Measurements from ENCODE around the gene FAM168B. TPM values are rescaled to one million over a fixed set of nuclear protein-coding genes. Genes with fewer than 3 reads are reported as not detected.
A peak's percentile ranks its signal among the peaks of the same experiment; 100 is the strongest.
"Not testable (repeated sequence)": the region's sequence is repeated elsewhere in the genome, so short reads cannot be mapped to it uniquely, and the experiment has no call there.

The FAM168B gene
- total RNA-seq, 2 experiments from 2014 or later: 74.1 to 76.4 TPM

DNA sequence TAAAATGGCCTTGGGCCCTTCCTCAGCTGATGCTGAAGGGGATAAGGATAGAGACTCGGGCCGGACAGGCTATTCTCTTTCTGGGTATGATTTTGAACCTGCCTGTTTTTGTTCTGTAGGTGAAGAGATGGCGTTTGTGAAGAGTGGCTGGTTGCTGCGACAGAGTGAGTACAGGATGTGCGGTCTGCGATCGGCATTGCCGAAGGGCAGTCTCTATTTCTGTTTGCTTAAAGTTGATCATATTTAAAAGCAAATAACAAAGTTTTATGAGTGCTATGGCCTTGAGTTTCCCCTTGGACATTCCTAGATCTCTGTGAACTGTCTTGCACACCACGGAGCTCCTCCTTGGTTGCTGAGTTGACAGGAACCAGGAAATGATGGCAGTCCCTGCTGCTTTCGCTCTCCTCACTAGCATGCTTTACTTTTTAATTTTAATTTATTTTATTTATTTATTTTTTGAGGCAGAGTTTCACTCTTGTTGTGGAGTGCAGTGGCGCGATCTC lies 27.6 kb upstream of the FAM168B start:
- Mint-ChIP-seq H3K4me3 (no peak overlapping the region), H3K9me3 (no peaks in the 10 kb centered on the region), H3K4me1 (ENCODE audit: low read depth) (peaks cover 43% of the 10 kb centered on the region), H3K27me3 (no peaks in the 10 kb centered on the region), H3K36me3 (ENCODE audit: low read depth) (peaks cover 76% of the 10 kb centered on the region), H3K27ac (no peak overlapping the region)
- TF ChIP-seq, protein P1, sequence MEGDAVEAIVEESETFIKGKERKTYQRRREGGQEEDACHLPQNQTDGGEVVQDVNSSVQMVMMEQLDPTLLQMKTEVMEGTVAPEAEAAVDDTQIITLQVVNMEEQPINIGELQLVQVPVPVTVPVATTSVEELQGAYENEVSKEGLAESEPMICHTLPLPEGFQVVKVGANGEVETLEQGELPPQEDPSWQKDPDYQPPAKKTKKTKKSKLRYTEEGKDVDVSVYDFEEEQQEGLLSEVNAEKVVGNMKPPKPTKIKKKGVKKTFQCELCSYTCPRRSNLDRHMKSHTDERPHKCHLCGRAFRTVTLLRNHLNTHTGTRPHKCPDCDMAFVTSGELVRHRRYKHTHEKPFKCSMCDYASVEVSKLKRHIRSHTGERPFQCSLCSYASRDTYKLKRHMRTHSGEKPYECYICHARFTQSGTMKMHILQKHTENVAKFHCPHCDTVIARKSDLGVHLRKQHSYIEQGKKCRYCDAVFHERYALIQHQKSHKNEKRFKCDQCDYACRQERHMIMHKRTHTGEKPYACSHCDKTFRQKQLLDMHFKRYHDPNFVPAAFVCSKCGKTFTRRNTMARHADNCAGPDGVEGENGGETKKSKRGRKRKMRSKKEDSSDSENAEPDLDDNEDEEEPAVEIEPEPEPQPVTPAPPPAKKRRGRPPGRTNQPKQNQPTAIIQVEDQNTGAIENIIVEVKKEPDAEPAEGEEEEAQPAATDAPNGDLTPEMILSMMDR (IDR thresholded peaks at IDR 0.05): no peak
- Histone ChIP-seq H3K27ac (ENCODE audit: low read depth in 1 of 2, low read length in 2 of 2) (no peak overlapping the region), H3K4me3 (ENCODE audit: low read length) (no peak overlapping the region), H3K36me3 (ENCODE audit: insufficient read depth, low read length) (peaks cover 41% of the 10 kb centered on the region), H3K4me1 (ENCODE audit: insufficient read depth, low read length) (no peaks in the 10 kb centered on the region), H3K27me3 (ENCODE audit: control insufficient read depth in 1 of 2, insufficient read depth in 2 of 2, low read length in 2 of 2) (no peaks in the 10 kb centered on the region), H3K9me3 (ENCODE audit: control insufficient read depth in 1 of 2, insufficient read depth in 1 of 2, low read length in 2 of 2) (no peaks in the 10 kb centered on the region)
- DNase-seq (no peak), ATAC-seq (ENCODE audit: poor library complexity) (no peak)
- ChIA-PET CTCF (no interaction called here), POLR2A (no interaction called here)
- intact Hi-C loops (cut with DNase I, micrococcal nuclease): no loop called here

DNA sequence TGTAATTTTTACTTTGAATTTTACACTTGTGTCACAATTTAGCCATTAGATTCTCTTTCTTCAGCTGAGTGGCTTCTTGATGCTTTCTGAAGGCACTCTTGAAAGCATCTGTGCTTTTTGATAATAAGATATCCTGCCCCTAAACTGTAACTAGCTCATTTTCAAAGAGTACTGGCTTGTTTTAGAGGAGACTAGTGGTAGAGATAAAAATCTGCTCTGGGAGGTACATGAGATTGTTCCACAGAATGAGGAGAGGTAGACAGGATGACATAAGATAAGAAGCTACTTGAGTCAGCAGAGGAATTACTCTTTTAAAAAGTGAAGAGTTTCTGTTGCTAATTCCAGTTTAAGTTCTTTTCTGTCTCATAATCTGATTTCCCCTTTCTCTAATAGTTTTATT lies 22.5 kb upstream of the FAM168B start:
- no peaks in the 10 kb centered on the region for H3K9me3 ChIP-seq (ENCODE audit: control insufficient read depth in 1 of 2, insufficient read depth in 1 of 2, low read length in 2 of 2)
- Mint-ChIP-seq H3K27me3 (no peaks in the 10 kb centered on the region), H3K27ac (no peak overlapping the region), H3K4me3 (no peak overlapping the region), H3K4me1 (ENCODE audit: low read depth) (peaks cover 78% of the 10 kb centered on the region), H3K36me3 (ENCODE audit: low read depth) (peaks cover 64% of the 10 kb centered on the region), H3K9me3 (no peaks in the 10 kb centered on the region)
- H3K4me1 ChIP-seq (ENCODE audit: insufficient read depth, low read length): peaks cover 21% of the 10 kb centered on the region
- H3K27ac ChIP-seq (ENCODE audit: low read depth in 1 of 2, low read length in 2 of 2): no peak overlapping the region
- peaks cover 17% of the 10 kb centered on the region for H3K36me3 ChIP-seq (ENCODE audit: insufficient read depth, low read length)
- no peaks in the 10 kb centered on the region for H3K27me3 ChIP-seq (ENCODE audit: control insufficient read depth in 1 of 2, insufficient read depth in 2 of 2, low read length in 2 of 2)
- intact Hi-C loops (cut with DNase I, micrococcal nuclease): no loop called here
- no peak overlapping the region for H3K4me3 ChIP-seq (ENCODE audit: low read length)
- CTCF ChIA-PET: interaction anchor here (0.6 to 0.7 kb wide), 3 partner anchors 23 to 42 kb away, joined by 3 read pairs; no protein-coding TSS in a partner anchor
- no peak for DNase-seq
- POLR2A ChIA-PET: interaction anchor here (1.1 kb wide), 1 partner anchor 11 kb away, joined by 3 read pairs; the partner anchor contains the start of gene PLEKHB2
- peak; percentile 41 for ATAC-seq (ENCODE audit: poor library complexity)
- TF ChIP-seq, protein P1 (IDR thresholded peaks at IDR 0.05): no peak

DNA sequence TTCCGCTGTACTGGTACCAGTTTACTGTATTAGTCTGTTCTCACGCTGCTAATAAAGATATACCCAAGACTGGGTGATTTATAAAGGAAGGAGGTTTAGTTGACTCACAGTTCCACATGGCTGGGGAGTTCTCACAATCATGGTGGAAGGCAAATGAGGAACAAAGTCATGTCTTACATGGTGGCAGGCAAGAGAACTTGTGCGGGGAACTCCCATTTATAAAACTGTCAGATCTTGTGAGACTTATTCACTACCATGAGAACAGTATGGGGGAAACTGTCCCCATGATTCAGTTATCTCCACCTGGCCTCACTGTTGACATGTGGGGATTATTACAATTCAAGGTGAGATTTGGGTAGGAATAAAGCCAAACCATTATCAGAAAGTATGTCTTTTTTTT lies 21.7 kb upstream of the FAM168B start:
- ATAC-seq (ENCODE audit: poor library complexity); H3K4me3 ChIP-seq (ENCODE audit: low read length); H3K9me3 Mint-ChIP-seq; H3K27ac ChIP-seq (ENCODE audit: low read depth in 1 of 2, low read length in 2 of 2); H3K9me3 ChIP-seq (ENCODE audit: control insufficient read depth in 1 of 2, insufficient read depth in 1 of 2, low read length in 2 of 2); intact Hi-C loops (cut with DNase I, micrococcal nuclease); H3K4me3 Mint-ChIP-seq; POLR2A ChIA-PET; H3K27me3 ChIP-seq (ENCODE audit: control insufficient read depth in 1 of 2, insufficient read depth in 2 of 2, low read length in 2 of 2); H3K27me3 Mint-ChIP-seq: not testable (repeated sequence)
- Histone ChIP-seq H3K36me3 (ENCODE audit: insufficient read depth, low read length) (peaks cover 22% of the 10 kb centered on the region), H3K4me1 (ENCODE audit: insufficient read depth, low read length) (peaks cover 26% of the 10 kb centered on the region)
- peak overlapping the region; percentile 14 for H3K27ac Mint-ChIP-seq
- peaks cover 82% of the 10 kb centered on the region for H3K4me1 Mint-ChIP-seq (ENCODE audit: low read depth)
- DNase-seq: peak in 2 of 14 experiments; percentile 27 to 43
- CTCF ChIA-PET: interaction anchor here (0.6 to 0.7 kb wide), 2 partner anchors 24 to 42 kb away, joined by 3 read pairs; no protein-coding TSS in a partner anchor
- peaks cover 67% of the 10 kb centered on the region for H3K36me3 Mint-ChIP-seq (ENCODE audit: low read depth)

Measured in CD4-positive, alpha-beta T cell (primary cell).